NCI-H82 treated with DMSO at 0.1 percent for 48 hours (cell line): ENCODE results near the gene RGS11.

Experiments used
- DNase-seq: peaks from one replicate; lab custom pipeline; 2025; ENCODE audit not compliant: unreplicated experiment; lab: John Stamatoyannopoulos, UW

Gene RGS11

DNA sequence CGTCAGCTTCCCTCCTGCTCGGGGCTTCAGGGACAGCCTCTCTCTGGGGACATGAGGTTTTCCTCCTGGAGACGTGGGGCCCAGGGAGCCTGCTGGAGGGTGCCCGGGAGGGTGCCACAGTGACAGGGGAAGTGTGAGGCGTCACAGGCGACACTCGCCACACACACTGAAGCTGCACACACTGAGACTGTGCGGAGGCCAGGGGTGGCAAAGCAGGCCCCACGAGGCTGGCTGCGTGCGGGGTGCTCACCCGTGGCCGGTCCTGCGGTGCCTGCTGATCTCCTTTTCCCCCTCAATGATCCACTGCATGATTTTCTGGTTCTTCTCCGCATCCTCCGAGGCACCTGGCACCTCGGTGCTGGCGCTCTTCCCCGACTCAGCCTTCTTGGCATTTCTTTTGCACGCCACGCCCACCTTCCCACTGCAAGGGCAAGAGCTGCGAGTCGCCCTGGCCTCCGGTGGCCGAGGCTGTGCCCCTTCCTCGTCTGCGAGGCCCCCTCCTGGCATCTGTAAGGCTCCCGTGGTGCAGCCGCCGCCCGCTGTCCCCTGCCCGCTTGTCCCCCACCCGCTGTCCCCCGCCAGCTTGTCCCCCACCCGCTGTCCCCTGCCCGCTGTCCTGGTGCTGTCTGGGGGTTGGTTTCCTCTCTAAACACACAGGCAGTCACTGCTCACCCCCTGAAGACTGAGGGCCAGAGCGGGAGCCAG is 21.2 kb upstream of the RGS11 start:
- no peak for DNase-seq

DNA sequence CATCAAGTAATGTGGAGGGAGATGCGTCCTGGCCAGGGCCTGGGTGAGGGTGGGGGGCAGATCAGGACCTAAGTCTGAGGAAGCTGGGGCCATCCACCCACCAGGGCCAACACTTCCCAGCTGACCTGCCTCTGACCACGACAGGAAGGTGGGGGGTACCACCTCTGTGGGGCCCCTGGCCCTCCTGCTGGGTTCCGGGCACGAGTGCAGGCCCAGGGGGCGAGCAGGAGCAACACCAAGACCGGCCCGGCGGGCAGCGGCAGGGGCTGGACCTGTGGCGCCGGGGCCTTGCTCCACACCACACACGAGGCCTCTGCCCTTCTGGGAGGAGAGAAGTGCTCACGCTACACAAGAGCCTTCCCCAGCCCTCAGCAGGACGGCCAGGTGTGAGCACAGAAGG is 20.5 kb upstream of the RGS11 start:
- DNase-seq = no peak

DNA sequence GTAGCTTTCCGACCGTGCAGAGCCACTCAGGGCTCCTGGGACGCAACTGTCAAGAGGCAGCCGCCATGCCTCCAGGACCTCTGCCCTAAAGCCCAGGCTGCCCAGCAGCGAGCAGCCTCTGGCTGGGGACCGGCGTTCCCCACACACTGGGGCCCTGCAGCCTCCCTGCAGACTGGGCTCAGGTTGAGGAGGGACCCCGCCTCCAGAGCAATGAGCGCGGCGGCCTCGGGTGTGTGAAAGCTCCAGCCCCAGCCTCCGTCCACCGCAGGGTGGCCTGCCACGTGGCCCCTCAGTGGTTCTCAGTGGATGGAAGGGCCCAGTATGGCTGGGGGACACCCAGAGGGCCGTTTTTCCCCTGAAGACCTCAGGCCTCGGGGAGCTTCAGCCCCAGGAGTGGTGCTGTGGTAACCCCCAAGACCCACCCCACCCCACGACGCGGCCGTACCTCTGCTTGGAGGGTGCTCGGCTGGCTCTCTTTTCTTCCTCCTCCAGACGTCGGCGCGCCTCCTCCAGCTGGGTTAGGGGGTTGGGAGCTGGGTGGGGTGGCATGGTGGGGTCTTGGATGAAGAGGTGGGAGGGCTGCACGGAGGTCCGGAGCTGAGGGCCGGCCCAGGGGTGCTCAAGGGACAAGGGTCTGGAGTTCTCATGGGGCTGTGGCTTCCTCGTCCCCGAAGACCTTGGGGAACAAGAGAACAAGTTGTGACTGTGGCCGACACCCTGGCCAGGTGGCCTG is 17.5 kb upstream of the RGS11 start:
- no peak for DNase-seq

DNA sequence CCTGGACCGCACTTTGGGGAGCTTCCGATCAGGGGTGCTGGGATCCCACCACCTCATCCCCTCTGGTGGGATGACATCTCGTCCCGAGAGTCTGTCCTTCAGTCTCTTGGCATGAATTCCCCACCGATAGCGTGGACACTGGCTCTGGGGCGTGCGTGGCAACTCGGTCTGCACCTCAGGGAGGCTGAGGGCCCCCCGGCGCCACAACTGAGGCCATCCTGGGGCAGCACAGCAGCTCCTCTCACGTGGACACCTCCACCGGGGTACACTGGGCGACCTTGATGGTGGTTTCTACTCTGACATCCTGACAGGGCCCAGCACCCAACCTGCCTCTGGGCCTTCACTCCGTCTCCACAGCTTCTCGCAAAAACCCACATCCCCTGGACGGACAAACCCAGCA is 15.8 kb upstream of the RGS11 start:
- no peak for DNase-seq

DNA sequence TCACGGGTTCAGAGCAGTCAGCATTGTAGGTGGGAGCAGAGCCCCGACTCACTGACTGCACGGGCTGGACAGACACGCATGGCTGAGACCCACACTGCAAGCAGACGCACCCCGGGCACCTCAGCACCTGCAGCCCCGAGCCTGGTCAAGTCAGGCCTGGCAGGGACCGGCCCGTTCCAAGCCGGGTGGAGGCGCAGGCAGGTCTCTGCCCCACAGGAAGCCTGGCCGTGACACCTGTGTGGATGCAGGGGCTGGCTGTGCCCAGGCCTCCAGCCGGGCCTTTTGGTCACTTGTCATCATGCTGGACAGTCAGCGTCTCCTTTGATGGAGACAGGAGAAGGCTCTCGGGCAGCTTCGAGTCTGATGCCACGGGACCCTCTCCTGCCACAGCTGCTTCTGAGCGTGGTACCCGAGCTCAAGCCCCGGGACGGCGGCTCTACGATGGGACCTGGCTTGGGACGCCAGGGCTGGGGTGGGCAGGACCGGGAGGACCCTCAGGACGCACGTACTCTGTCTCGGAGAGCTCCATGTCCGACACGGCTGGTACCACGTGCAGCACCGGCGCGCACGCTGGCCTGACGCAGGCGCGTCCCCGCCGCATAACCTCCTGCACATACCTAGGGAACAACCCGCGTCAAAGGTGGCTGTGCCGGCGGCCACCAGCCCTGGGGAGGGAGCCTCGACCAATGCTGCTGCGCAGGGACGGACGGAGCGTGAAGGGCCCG is 15.1 kb upstream of the RGS11 start:
- no peak for DNase-seq

DNA sequence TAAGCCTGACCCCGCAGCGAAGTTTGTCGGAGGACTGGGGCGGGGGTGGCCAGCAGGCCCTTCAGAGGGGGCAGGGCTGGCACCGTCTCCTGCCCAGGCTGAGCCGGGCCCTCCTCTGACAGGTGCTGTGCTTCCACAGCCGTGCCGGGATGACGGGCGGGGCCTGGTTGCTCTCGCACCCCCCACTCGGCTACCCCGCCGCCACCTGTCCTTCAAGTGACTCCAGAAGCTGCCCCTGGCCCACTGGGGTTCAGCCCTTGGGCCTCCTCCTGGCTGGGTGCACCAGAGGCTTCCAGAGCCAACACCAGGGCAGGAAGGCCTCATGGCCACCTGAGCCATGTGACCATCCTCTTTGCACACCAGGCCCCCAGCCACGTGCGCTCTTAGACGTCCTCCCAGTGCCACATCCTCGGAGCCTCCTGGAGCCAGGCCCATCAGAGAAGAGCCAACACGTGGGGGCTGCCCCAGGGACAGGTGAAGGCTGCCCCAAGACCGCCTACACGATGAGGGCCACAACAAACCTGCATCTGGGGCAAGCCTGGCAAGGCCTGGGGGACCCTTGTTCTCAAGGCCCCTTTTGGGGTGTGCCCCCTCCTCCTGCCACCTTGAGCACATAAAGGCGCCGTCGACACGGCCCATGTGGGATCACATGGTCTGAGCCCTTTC is 14.4 kb upstream of the RGS11 start:
- no peak for DNase-seq

DNA sequence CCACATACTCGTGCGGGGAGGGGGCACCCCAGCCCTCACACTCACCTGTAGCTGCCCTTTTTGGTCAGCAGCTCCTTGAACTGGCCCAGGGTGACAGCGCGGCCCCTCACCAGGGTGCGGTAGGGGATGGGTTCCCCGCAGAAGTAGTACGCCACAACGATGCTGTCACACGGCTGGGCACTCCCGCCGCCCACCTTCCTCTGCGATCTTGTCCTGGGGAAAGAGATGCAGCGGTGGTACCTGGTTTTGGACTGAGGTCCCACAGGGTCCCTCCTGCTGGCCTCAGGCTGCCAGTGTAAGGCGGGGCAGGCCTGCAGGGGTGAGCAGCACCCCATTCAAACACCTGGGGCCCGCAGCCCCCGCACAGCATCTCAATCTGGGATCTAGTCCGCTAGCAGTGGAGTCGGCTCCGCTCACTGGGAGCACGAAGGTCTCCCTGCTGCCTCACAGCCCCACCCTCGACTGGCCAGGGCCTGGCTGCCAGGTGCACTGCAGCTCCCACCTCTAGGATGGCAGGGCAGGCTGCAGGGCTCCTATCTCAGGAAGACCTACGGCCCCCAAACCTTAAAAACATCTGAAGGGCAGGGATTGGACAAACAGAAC is 13.8 kb upstream of the RGS11 start:
- no peak for DNase-seq

DNA sequence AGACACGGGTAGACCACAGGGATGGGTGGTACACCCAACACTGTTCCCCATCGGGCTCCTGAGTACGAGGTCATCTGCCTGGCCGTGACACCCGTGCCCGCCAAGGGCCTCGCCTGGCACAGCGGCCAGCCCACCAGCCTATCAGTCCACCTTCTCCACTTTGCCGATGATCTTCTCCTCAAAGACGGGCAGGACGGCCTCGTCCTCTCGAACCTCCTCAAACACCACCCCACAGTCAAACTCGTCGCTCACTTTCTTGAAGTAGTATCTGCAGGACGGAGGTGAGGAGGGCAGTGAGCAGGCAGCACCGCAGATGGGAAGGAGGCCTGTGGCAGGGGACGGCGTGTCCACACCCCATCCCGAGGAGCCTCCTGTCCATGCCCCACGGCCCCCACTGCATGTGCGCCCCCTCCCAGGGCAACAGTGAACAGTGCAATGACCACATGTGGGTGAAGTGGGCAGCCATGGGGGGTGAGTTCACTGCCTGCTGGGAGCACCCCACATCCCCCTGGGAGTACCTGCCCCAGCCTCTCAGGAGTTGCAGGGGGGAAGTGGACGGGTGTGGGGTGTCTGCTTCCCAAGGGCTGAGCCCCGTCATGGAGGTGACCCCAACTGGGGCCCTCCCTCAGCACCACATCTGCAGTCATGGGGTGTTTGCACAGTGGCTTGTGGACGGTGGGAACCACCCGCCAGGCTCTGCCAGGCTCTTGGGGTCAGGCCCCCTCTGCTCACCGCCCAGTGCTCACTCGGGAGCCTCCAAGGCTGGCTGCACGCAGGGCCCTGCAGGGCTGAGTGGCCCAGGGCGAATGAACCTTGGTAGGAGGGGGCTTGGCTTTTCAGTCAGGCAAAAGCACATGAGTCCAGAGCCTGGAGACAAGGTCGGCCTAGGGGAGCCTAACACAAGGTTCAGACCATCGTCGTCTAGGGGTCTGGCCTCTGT is 12.5 kb upstream of the RGS11 start:
- no peak for DNase-seq

DNA sequence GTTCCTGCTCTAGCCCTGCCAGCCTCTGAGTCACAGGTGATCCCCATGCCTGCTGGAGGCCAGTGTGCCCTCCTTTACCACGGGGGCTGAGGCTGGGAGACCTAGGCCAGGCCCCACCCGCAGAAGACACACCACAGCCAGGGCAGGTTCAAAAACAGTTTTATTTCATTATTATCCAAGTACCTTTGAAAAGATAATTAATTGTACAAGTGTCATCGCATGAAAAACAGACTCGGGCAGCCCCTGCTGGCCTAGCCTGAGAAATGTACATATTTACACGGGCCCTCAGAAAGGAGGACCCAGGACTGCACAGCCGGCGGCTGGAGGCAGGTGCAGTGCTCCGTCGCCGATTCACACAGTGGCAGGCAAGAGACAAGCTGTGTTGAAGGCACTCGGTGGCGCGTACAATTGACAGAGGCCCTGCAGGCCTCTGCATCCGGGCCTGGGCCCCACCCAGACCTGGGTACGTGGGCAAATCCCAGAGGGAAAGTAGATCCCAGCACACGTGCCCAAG is 11.6 kb upstream of the RGS11 start:
- DNase-seq = no peak

DNA sequence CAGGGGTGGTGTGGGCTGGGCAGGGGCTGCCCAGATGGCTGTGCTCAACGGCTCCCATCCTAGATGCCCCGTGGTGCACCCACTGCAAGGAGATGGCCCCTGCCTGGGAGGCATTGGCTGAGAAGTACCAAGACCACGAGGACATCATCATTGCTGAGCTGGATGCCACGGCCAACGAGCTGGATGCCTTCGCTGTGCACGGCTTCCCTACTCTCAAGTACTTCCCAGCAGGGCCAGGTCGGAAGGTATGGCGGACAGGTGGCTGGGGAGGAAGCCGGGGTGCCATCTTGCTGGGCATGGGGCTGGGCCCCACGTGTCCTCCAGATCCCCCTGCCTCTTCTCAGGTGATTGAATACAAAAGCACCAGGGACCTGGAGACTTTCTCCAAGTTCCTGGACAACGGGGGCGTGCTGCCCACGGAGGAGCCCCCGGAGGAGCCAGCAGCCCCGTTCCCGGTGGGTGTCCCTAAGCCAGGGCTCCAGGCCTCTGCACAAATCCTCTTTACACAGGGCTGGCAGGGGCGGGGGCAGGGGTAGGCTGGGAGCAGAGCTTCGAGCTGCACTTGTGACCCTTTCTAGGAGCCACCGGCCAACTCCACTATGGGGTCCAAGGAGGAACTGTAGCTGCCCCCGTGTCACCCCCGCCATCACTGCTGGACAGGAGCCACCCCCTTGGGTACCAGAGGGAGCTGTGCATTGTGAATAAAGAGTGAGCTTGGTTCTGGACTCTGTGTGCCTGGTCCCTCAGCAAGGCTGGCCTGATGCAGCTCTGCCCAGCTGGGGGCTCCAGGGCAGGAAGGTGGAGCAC is 10.9 kb upstream of the RGS11 start:
- no peak for DNase-seq

DNA sequence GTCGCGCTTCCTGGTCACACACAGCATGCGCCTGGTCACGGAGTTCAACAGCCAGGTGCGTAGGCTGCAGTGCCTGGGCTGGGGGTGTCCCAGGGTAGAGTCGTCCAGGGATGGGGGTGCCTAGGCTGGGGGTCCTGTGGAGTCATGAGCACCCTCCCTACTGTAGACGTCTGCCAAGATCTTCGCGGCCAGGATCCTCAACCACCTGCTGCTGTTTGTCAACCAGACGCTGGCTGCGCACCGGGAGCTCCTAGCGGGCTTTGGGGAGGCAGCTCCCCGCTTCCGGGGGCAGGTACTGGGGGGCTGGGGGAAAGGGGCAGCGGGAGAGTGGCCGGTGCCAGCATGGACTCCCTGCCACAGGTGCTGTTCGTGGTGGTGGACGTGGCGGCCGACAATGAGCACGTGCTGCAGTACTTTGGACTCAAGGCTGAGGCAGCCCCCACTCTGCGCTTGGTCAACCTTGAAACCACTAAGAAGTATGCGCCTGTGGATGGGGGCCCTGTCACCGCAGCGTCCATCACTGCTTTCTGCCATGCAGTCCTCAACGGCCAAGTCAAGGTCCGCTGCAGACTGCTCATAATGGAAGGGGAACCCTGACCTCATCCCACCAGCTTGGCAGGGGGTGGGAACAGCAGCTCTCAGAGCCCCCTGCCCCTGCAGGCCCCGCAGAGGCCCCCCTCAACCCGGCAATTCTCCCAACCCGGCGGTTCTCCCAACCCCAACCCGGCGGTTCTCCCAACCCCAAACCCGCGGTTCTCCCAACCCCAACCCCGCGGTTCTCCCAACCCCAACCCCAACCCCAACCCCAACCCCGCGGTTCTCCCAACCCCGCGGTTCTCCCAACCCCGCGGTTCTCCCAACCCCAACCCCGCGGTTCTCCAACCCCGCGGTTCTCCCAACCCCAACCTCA is 9.7 kb upstream of the RGS11 start:
- DNase-seq = no peak

DNA sequence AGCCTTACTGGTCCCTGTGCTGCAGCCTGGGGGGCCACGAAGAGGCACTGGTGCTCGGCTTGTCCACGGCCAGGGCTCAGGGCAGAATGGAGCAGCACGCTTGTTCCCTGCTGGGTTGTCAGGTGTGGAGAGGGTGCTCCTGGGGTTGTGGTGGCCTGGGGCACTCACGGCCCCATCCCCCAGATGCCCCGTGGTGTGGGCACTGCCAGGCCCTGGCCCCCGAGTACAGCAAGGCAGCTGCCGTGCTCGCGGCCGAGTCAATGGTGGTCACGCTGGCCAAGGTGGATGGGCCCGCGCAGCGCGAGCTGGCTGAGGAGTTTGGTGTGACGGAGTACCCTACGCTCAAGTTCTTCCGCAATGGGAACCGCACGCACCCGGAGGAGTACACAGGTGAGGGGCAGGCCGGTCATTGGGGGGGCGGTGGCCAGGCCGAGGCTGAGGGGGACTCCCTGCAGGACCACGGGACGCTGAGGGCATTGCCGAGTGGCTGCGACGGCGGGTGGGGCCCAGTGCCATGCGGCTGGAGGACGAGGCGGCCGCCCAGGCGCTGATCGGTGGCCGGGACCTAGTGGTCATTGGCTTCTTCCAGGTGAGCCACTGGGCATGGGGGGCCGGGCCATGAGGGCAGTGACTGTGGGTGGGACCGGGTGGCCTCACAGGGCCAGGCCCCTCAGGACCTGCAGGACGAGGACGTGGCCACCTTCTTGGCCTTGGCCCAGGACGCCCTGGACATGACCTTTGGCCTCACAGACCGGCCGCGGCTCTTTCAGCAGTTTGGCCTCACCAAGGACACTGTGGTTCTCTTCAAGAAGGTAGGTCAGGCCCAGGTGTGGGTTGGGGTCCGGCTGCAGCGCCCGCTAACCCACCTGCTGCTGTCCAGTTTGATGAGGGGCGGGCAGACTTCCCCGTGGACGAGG is 8.7 kb upstream of the RGS11 start:
- no peak for DNase-seq

DNA sequence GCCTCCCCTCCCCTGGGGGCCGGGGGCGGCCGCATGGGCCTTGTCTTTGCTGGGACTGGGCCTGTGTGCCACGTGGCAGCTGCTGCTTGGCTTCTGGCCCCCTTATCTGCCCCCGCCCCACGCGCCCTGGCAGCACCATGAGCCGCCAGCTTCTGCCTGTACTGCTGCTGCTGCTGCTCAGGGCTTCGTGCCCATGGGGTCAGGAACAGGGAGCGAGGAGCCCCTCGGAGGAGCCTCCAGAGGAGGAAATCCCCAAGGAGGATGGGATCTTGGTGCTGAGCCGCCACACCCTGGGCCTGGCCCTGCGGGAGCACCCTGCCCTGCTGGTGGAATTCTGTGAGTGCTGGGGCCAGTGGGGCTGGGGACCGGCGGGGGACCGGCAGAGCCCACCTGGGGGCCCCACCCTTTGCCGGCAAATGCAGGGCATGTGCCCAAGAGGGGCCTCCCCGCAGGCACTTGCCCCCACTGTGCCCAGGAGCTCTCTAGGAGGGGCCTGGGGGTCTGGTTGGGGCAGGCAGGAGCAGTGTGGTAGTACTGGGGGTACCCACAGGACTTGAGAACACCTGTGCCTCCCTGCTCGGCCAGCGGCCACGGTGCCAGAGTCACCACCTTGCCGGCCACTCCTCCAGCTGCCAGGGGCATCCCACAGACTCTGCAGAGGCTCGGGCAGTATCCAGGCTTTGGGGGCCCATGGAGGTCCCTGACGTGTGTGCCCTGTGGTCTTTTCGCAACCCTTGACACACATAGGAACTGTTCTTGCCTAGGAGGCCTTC is 7.5 kb upstream of the RGS11 start, which contains the start of gene PDIA2:
PDIA2 (plus strand) TSS at position 132 of the 773 bp plus-strand sequence; CDS start at position 138, 6 bp downstream.
- DNase-seq = no peak

DNA sequence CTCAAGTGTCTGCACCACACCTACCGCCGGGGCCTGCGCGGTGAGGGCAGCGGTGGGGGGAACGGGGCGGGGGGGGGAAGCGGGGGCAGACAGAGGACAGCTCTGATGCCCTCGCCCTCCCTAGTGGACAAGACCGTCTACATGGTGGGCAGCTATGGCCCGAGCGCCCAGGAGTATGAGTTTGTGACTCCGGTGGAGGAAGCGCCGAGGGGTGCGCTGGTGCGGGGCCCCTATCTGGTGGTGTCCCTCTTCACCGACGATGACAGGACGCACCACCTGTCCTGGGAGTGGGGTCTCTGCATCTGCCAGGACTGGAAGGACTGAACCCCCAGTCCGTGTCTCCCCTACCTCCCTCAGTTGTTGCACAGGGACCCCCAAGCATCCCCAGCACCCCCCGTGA is 6.7 kb upstream of the RGS11 start:
- no peak for DNase-seq

DNA sequence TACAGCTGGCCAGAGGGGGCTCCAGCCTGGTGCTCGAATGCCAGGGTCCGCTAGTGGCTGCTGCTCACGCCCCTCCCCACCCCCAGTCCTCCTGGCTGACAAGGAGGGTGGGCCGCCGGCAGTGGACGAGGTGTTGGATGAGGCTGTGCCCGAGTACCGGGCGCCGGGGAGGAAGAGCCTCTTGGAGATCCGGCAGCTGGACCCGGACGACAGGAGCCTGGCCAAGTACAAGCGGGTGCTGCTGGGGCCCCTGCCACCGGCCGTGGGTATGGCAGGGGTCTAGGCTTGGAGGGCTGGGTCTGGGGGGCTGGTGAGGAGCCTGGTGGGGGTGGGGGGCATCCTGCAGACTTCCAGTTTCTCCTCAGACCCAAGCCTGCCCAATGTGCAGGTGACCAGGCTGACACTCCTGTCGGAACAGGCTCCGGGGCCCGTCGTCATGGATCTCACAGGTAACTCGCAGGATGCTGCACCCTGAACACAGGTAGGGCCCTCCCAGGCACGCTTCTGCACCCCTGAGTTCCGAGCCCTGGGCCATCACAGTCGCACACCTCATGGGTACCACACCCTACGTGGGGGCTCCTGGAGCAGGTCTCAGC is 6.0 kb upstream of the RGS11 start:
- no peak for DNase-seq
